HepG2 (cell line): ENCODE data around the gene MAMSTR.

Experiments used
- ESRRA ChIP-seq: sonication (generic); formaldehyde crosslinking; IDR thresholded peaks from 2 replicates; pipeline ENCODE4 v1.5.1; 2020; ENCODE audit warnings: mild to moderate bottlenecking, low read depth, missing genetic modification reagents
- ETV6 ChIP-seq: sonication (generic); formaldehyde crosslinking; conservative IDR thresholded peaks from 2 replicates; pipeline ENCODE4 v1.4.0; 2020; ENCODE audit warnings: missing genetic modification reagents
- HOXA7 ChIP-seq: sonication (generic); formaldehyde crosslinking; IDR thresholded peaks from 2 replicates; pipeline ENCODE4 v1.8.1; 2022; ENCODE audit warnings: mild to moderate bottlenecking, missing genetic modification reagents, moderate library complexity
- POLR2A ChIP-seq, 2 experiments: IDR thresholded peaks; 2 replicates each; pipeline ENCODE4 v1.6.1; 2011; ENCODE audit warnings: low read depth in 2 of 2, low read length in 2 of 2, mild to moderate bottlenecking in 1 of 2, moderate library complexity in 1 of 2; ENCODE audit not compliant: insufficient read depth in 1 of 2
- ZMYM4 ChIP-seq: sonication (generic); formaldehyde crosslinking; IDR thresholded peaks from 2 replicates; pipeline ENCODE4 v1.8.1; 2023; ENCODE audit warnings: mild to moderate bottlenecking, missing genetic modification reagents
- ZNF33B ChIP-seq: sonication (generic); formaldehyde crosslinking; IDR thresholded peaks from 2 replicates; pipeline ENCODE4 v1.5.1; 2020; ENCODE audit warnings: mild to moderate bottlenecking, missing genetic modification reagents

DNA sequence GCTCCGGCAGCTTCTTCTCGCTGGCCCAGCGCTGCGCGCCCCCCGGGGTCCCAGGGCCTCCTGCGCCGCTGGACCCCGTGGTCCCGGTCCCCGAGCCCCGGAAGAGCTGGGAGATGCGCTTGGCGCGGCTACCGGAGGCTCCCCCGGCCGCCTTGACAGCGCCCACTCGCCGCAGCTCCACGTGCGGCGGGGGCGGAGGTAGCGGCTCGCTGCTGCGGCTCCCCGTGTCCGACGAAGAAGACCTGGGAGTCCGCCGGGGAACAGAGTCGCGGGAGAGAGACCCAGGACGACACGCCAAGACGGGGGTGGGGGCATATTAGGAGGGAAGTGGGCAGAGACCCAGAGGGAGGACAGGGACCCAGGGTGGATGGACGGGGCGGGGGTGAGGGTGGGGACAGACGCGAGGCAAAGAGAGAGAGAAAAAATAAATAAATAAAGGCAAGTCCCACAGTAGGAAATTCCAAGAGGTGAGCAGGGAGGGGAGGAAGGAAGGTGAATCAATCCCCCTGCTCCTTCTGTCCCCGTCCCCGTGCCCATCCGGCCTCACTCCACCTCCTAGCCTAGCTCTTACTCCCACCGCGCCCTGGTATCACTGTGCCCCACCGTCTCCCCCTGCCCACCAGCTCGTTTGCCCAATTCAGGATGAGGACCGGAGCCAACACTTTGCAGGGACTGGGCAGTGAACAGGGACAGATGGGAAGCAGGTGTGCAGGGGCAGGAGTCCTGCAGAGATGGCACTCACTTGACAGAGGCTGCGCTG, 20.1 kb upstream of the MAMSTR start:
- TF ChIP-seq ZMYM4 (CRISPR knock-in tag) = no peak
- no peak for TF ChIP-seq HOXA7 (CRISPR knock-in tag)
- TF ChIP-seq ESRRA (CRISPR knock-in tag) = no peak
- TF ChIP-seq ETV6 (CRISPR knock-in tag) = no peak
- TF ChIP-seq POLR2A (IDR thresholded peaks at IDR 0.05; ENCODE audit: insufficient read depth in 1 of 2, low read depth in 2 of 2, low read length in 2 of 2) = no peak
- no peak for TF ChIP-seq ZNF33B (CRISPR knock-in tag)
